Measurements from ENCODE around the gene SMIM41.

The SMIM41 gene

DNA sequence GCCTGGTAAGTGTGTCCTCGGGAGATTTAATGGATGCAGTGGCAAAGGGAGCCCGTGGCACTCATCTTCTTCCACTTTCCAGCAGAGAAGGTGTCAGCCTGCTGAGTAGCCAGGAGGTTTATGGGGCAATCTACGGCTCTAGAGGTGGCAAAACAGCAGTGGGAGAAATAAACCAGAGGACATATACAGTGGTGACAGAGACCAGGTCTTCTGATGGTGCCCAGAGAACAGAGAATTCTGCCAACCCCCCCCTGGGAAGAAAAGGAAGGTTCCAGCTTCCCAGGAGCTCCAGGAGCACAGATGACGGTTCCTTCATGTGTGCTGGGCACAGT, 43.0 kb downstream of the SMIM41 start:
- DNase-seq (ENCODE audit: low read depth): no peak

DNA sequence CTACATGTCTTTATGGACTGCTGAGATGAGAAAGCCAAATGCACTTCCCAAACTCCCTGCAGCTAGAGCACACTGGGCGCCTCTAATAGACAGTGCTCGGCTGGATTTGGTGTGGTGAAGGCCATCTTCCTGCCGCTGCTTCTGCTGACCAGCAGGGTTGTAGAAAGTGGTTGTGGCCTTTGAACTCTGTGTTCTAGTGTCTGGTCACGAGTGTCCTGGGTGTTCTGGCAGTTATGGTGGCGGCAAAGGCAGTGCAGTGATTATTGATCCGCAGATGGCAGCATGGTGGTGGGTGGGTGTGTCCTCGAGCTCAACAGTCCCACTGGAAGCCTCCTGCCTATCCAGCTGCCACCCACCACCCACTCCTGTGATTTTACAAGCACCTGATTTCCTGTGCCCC, 43.4 kb downstream of the SMIM41 start:
- no peak for DNase-seq (ENCODE audit: low read depth)

DNA sequence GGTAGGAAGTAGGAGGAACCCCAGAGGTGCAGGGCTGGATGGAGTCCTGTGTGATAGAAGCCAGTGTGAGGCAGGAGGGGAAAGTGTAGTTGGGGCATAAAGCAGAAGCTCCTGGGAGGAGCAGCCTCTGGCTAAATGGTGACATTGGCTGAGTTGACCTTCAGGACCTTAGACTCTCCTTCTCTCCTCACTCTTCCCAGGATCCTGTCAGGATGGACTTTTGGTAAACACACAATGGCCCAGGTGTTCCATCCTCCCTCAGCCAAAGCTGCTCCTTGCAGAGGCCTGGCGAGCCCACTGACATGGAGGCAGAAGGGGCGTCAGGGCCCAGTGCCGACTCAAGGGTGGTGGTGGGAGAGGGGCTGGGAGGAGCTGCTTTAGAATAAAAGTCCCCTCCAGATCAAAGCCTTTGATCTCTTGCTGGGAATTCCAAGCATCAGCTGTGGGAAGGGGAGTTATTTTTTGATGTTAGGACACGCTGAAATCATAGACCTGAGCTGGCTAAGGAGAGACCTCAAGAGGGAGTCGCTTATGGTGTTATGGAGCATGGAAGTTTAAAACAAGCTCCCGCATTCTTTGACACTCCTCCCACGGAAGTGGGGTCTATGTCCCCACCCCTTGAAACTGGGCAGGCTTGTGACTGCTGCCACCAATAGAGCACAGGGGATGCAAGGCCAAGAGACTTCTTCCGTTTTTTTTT, 44.1 kb downstream of the SMIM41 start:
- DNase-seq (ENCODE audit: low read depth): no peak

DNA sequence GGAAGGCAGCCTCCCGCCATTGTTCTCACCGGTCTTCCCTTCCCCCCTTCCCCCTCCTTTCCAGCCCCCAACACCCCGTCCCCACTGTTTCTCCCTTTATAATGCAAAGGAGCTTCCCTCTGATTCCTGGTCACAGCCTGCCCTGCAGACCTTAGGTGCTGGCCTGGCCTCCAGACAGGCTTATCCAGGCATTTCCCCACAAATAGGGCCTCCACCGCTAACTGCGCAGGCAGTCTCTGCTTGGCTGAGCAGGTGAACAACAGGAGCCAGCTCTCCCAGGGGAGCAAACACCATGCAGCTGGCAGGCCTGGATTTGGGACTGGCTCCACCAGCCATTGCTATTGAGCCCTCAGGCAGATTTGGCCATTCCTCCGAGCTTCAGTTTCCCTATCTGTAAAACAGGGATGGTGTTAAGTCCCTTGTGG, 46.0 kb downstream of the SMIM41 start:
- DNase-seq (ENCODE audit: low read depth): no peak

DNA sequence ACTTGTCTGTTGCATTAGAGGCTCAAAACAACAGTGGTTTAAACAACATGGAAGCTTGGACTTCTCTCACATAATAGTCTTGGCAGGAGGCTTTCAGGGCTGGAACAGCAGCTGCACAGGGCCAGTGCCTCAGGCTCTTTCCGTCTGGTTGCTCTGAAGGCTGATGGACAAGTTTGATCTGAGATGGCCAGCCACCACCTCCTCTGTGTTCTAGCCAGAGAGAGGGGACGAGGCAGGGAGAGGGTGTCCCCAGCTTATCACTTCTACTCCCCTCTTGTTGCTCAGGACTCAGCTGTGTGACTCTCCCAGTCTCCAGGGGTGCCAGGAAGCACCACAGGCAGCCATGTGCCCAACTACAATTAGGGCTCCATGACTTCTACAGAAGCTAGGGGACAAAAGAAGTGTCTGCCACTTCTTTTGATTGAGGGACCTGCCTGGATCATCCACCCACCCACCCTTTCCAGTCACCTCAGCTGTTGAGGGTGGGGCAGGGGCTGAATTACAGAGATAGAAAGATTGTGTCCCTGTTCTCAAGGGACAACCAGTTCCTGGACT, 46.6 kb downstream of the SMIM41 start:
- DNase-seq (ENCODE audit: low read depth): no peak

DNA sequence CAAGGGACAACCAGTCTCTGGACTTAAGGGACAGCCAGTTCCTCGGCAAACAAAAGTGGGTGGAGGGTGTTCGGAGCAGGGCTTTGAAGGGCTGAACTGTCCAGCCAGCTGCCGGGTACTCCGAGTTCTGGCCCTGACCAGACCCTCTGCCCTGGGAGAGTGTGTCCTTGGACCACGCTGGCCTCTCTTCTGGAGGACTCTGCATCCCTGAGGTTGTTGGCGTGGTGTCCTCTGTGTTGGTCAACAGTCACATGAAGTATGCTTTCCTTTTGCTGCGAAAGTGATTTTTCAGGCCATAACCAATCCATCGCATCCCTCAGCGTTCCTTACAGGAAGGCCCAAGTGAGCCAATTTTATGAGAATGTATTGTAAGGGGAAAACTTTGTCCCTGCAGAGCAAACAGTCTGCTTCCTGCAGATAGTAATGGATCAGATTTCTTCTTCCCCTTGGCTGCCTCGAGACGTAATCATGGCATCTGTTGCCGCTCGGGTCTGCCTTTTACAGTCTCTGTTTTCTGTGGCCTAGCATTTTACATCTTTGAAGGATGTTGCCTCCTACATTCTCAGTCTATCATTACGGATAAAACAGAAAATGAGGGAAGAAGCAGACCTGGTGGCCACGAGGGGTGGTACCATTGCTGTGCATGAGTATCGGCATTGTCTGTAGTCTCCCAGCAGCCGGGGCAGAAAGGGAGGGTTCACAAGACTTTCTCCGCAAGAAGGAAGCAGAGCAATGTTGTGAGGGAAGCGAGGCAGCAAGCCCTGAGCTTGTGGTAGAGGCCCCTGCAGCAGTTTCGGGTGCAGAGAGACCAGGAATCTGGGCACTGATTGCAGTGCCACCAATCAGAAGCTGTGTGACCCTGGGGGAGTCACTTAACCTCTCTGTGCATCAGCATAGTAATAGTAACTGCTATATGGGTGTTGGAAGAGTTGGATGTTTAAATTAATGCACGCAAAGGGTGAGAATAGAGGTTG, 47.4 kb downstream of the SMIM41 start:
- DNase-seq (ENCODE audit: low read depth): no peak

DNA sequence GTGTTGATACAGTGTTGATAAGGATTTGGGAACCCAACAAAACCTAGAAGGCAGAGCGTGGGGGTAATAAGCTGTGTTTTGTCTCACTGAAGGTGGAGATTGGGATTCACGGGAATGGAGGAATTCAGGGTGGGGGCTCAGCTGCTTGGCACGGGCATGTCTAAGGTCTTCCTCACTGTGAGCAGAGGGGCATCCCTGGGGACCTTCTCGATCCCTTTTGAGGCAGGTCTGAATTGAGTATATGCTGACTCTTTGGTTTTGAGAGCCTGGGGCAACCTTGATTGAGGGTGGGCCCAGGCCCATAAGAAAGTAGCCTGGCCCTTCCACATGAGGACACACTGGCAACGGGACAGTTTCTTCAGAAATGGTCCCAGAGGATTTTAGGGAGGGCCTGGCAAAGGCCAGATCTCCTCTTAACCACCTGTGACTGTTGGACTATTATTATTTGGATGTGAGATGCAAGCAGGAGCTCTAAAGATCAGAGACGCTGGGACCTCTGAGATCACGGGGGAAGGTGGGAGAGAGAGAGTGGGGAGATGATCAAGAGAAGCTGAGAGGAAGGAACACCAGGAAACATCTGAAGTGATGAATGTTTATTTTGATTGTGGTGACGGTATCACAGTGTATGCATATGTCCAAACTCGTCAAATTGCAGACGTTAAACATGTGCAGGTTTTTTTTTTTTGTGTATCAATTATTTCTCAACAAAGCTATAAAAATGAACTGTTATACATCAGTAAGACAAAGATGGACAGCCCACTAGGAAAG, 48.4 kb downstream of the SMIM41 start:
- DNase-seq (ENCODE audit: low read depth): no peak

DNA sequence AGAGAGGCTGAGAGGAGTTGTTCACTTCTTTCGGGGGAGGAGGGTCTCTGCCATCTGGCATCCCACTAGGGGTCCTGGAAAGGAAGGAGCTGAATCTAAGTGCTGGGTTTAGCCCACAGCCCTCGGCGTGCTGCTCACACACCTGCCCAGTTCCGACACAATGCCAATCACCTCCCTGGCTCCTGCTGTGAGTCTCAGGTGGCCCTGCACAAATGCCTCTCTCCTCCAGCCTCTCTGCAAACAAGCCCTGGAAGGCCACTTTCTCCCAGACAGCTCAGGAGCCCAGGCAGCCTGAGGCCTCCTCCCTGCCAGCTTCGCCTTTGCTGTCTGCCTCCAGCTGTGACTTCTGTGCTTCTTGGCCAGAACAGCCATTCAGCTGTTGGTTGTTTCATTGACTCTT, 51.2 kb downstream of the SMIM41 start:
- no peak for DNase-seq (ENCODE audit: low read depth)

DNA sequence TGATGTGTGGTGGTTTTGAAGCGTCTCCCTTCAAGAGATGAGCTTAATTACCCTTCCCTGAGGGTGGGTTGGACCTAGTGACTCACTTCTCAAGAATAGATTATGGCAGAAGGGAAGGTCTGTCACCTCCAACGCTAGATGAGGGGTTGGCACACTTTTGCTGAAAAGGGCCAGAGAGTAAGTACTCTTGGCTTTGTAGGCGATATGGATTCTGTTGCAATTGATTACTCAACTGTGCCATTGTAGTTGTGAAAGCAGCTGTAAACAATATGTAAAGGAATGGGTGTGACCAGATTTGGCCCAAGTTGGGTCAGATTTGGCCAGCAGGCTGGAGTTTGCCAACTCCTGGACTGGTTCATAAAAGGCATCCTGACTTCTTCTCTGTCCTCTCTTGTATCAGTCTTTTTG, 53.3 kb downstream of the SMIM41 start:
- no peak for DNase-seq (ENCODE audit: low read depth)

DNA sequence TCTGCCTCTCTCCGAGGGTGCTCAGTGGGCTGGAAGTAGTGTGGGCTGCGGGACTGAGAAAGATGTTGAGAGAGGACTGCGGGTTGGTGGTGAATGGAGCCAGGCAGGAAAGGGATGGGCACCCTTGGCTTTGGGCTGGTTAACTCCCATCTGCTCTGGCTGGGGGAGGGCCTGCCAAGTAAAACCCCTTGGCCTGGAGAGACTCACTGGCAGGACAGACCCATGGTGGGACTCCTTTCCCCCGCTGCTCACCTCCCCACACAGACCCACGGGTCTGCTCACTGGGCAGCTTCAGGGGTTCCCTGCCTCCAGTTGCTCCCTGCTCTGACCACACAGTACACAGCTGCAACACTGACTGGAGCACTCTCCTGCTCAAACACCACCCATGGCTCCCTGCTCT, 58.2 kb downstream of the SMIM41 start:
- DNase-seq (ENCODE audit: low read depth): no peak

DNA sequence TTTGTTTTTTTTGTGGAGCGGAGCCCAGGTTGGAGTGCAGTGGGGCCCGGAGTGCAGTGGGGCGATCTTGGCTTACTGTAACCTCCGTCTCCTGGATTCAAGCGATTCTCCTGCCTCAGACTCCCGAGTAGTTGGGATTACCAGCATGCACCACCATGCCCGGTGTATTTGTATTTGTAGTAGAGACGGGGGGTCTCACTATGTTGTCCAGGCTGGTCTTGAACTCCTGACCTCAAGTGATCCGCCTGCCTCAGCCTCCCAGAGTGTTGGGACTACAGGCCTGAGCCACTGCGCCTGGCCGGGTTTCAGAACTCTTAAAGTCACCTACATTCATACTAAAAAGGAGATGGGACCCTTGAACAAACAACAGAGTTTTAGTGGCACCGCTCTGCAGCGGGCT, 59.6 kb downstream of the SMIM41 start:
- no peak for DNase-seq (ENCODE audit: low read depth)

DNA sequence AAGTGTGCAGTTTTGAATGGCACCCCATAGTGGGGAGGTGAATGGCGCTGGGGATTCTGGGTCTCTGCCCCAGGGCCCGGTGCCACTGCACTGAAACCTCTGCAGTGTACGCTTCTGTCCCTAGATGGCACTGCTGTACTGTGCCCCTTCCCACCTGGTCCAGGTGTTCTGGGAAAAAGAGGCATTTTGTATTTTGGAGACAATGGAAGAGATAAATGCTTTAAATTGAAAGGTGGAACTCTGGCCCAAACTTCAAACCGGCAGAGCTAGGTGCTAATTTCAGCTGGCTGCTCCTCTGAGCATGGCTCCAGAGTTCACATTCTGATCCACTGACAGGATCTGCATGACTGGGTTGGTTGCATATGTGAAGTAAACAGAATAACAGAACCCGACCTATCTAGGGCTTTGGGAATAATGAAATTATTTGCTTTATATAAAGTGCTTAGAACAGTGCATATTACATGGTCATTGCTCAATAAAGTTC, 60.1 kb downstream of the SMIM41 start:
- DNase-seq (ENCODE audit: low read depth): no peak

DNA sequence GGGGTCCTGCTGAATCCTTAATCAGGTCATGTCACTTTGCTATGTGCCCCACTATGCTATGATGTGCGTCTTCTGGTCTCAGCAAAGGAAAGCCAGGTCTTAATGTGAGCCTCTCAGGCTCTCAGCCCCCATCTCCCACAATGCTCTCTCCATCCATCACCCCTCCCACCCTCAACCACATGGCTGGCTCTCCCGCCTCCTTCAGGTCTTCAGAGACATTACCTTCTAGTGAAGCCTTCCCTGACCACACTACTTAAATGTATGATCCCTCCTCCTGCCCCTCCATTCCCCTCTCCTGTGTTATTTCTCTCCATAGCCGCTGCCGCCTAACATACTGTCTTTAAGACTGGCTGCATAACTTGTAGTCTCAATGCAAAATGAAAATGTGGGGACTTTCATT, 61.8 kb downstream of the SMIM41 start:
- no peak for DNase-seq (ENCODE audit: low read depth)

DNA sequence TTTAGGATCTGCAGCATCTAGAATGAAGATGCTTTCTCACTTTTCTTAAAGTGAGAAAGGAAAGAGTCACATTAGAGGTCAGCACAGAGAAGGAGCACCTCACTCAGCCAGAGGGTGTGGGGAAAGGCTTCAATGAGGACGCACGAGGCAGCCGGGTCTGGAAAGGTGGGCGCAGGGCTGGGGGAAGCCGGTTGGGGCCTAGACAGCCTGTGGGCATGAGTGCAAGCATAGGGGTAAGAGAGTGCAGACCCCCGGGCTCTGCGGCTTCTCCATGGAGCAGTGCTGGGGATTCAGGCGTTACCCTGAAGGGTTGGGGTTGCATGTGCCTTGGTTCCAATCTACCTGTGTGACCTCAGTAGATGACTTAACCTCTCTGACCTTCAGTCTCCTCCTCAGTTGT, 62.4 kb downstream of the SMIM41 start:
- DNase-seq (ENCODE audit: low read depth): no peak

DNA sequence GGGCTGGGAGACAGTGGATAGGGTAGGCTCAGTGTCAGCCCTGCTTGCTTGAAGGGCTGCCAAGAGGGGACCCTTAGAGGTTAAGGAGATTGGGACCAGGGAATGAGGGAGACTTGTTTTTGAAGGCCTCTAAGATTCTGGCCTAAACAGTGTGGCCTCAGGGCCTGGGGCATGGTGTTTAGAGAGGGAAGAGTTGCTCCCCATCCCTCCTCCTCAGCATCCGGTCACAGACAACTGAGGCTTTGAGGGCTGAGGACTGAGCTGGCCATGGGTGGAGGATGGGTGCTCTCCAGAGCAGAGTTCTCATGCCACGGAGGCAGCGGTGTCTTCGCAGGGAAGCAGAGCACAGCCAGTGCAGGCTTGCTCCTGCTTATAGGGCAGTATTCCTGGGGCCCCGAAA, 62.9 kb downstream of the SMIM41 start:
- DNase-seq (ENCODE audit: low read depth): no peak

DNA sequence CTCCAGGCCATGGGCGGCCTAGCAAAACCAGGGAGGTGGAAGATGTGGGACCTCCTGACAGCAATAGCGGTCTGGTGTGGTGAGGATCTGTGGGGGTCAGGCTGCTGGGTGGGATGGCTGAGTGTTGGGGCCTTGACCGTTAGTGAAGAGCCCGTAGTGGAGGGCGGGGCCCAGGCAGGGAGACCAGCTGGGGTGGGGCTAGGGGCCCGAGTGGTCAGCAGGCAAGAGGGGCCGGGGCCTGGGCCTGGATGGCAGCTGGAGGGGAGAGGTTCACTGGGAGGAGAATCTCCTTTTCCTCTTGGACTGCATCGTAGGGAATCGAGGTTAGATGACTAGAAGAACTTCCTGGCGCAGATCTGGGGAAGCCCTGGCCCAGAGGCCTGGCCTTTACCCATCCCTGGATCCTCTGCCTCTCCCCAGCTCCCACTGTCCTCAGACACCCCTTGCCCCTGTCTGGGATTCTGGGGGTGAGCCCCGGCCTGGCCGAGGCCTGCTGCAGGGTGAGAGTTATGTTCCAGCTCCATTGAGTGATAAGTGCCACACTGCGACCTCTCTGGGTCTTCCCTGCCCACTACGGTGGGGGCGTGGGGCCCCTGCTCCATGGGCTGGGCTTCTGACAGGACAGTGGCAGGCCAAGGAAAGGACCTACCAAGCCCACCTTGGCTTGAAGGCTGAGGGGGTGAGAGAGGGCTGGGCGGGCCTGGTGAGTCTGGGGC, 65.2 kb downstream of the SMIM41 start:
- no peak for DNase-seq (ENCODE audit: low read depth)

DNA sequence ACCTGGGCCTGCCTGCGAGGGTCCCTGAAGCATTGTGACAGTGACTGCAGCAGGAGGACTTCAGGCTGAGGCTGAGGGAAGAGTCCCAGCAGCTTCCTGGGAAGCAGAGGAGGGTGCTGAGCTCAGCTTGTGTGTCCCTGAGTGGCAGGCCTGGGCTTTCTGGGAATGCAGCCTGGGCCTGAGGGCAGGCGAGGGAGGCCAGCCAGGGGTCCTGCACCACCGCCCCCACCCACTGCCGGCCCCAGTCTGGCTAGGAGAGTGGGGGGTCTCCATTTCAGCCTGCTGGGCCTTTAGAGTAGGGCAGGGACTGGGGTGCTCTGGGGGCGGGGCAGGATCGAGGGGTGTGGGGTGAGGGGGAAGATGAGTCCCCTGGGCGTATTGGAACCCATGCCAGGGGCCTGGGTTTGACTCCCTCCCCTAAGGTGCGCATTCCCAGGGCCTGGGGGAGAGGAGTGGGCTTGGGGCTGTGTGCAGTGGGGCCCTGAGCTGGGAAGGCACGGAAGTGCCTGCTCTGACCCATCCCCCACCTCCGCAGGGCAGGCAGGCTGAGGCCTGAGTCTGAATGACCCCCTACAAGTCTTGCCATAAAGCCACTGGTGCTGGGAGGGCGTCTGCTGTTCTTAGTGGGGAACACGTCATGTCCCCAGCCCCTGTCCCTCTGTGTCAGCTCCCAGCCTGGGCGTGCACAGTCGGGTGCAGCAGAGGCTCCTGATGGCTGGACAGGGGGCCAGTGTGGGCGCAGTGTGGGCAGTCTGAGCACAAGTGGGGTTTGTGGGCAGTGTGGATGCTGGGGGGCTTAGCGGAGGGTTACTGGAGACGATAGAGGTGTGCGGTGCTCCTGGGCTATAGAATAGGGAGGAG, 66.0 kb downstream of the SMIM41 start:
- no peak for DNase-seq (ENCODE audit: low read depth)

DNA sequence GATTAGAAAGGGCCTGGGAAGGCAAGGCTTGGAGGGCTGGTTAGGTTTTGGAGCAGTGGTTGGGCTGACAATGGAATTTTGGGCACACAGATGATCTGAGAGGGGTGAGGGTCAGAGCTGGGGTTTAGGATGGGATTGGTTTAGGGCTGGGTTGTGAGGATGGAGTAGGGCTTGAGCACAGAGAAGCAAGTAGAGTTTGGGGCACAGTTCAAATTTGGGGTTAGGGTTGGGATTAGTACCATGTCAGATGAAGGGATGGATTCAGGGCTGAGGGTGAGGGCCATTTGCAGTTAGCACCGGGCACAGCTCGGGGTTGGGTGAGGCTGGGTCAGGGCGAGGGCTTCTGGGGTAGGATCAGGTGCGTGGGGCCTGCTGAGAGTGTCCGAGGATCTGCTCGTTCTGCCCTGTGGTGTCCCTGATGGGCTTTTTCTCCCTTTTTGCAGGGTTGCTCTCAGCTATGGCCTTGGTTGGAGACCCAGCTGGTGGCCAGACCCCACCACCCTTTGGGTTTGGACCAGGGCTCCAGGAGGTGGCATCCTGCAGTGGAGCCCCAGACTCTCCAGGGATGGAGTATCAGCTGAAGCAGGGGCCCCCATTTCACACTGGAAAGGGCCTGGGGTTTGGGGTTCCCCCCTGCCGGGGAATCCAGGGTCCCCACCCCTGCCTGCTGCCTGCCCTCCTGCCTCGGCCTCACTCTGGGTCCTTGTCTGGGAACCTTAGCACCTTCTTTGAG, 66.8 kb downstream of the SMIM41 start:
- DNase-seq (ENCODE audit: low read depth): no peak

DNA sequence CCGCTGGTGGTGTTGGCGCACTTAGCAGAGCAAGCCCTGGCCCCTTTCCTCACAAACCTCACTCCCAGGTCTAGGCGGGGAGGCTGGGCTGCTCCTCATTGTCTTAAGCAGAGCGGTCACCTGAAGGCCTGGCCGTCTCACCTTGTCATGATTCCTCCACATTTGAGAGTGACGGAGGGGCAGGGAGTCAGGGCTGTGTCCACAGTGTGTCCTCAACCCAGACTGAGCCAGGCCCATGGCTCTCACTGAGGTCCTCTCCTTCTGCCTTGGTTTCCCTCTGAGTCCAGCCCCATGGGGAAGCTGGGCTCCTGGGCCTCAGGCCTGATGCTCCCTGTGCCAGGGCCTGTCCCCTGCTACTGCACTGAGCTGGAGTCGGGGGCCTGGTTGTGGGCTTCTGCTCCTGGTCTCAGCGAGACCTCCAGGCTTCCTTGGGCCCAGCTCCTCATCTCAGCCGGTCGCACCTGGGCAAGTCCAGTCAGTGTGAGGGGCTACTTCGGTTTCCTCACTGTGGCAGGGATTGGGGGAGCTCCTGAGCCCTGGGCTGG, 67.4 kb downstream of the SMIM41 start:
- DNase-seq (ENCODE audit: low read depth): no peak

All from activated T-cell treated with anti-CD3 and anti-CD28 coated beads for 1 hour (primary cell).